NCI-H69 (cell line): ENCODE data around the gene B3GAT1.

Experiments
- DNase-seq: peaks from one replicate; lab custom pipeline; 2025; lab: John Stamatoyannopoulos, UW

Gene B3GAT1

DNA sequence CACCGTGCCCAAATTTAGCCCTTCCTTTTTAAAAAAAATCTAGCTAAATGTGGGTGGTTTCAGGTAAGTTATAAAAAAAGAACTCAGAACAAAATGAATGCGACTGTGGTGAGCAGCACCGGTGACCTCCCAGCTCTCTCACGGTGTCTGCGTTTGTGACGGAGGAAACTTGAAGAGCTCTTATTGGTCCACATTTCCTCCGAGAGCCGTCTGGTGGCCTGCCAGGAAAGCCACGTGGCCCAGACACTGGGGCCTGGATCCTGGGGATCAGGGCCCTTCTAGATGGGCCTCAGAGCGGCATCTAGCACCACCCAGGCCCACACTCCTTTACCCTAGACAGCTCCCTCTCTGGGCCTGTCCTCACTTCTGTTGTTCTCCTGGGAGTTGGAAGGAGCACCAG, 39.5 kb downstream of the B3GAT1 start:
- no peak for DNase-seq

DNA sequence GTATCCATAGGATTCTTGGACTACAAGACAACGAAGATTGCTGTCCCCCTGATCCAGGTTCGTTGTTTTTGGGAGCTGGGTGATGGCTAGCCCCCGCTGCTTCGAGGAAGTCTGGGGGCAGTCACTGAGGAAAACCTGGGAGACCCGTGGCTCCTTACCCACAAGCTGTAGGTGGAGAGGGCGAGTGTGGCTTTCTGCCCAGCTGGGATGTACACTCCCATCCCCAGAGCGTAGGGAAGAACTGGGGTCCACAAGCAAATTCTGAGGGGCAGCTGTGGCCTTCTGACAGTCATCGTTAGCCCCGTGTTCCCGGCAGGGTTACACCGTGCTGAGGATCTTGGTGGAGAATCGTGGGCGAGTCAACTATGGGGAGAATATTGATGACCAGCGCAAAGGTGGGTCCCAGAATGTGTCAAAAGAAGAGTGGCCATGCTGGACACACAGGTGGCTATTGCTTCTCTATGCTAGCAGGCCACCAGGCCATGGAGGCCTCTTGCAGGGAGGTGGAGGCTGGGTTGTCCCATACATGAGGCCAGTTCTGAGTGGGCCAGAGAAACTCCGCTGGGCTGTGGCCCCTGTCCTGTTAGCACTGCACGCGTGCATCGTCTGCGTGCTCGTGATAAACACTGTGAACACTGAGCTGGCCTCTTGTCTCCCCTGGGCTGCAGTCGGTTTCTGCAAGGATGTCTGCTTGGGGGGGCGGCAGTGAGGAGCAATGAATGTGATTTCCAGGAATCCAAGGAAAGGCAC, 40.4 kb downstream of the B3GAT1 start:
- DNase-seq: no peak

DNA sequence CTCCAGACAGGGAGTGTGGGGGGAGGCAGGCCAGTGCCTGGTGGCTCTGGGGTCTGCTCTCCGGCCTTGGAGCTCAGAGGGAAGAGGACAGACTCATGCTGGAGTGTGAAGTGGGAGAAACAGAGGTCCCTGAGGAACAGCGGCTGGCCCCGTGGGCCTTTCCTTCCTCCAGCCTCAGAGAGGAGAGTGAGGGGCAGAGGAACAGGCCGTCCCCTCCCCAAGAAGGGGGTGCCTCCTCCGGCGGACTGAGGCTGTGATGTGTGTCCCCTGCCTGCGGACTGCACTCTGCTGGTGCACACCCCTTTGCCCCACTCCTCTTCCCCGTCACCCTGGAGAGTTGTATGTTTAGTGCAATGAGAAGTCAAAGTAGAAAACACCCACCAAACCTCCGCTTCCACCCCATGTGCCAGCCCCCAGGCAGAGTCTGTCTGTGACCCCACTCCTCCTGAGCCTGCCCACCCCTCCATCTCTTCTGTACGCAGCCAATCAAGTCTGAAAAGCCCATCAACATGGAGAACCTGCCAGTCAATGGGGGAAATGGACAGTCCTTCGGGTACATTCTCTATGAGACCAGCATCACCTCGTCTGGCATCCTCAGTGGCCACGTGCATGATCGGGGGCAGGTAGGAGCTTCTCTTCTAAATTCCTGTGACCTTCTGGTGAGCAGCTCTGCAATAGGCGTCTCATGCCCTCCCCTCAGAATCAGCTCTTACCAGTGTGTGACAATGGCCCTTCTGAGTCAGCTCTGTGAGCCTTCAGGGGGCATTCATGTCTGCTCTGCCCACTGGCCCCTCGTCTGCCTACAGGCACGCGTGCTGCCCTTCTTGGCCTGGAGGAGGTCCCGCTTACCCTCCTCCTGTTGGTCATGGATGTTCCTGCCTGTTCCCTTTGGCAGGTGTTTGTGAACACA, 41.3 kb downstream of the B3GAT1 start:
- no peak for DNase-seq

DNA sequence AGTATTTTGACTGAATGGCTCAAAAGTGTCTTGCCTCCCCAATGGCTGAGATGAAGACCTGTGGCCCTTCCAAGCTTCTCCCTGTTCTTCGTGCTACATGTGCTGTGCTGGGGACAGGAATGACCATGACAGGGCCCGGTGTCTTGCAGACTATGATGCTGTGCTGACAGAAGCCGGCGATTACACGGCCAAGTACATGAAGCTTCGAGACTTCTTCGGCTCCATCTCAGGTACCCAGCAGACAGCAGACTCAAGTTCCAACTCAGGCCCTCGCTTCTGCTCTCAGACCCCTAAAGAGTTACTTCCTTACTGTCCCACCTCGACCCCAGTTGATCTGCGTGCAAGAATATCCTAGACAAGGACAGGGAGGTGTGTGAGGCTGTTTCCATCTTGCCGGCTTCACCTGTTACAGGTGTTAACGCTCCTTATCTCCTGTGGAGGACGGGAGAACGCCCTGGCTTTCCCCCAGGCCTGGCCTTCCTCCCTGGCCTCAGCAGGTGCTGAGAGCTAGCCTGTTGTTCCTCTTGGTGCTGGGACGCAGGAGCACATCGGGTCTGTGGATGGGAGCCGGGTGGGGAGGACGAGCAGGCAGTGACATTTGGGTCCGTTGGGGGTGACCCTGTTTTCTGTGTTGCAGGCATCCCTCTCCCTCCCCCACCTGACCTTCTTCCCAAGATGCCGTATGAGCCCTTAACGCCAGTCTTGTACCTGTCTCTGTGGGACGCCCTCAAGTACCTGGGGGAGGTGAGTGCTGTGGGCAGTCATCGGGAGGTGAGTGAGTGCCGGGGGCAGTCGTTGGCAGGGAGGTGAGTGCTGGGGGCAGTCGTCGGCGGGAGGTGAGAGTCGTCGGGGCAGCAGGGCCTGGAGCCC, 42.2 kb downstream of the B3GAT1 start:
- DNase-seq: no peak

DNA sequence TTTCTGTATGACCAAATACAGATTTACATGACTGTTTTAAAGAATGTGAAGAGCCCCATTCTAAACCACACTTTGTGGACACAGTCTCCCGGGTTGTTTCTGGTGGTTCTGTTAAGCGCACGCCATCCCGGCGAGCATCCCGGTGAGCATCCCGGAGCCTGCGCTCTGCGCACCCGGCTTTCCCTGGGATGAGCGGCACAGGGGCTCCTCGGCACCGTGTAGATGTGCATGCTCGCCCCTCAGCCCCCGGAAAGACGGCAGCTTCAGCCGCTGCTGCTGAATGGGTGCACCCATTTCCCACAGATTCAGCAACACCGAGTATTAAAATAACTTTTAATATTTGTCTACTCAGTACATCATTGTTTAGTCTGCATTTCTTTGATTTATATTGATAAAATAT, 44.3 kb downstream of the B3GAT1 start:
- DNase-seq: no peak

DNA sequence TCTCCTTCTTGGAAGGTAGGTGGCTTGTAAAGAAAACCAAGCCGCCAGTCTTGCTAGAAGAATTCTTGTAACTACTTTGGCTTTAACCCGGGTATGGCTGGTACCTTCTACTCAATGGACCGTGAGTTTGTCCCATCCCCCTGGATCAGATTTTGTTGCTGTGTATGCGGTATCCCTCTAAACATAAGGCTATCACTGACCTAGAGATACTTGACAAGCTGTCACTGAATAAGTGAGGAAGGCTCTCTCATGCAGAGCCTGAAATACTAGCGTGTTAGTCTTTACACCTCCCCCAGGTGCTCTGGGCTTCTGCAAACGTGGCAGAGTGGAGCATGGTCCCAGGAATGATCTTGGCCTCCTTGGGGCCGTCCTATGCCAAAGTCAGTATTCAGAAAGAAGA, 45.8 kb downstream of the B3GAT1 start:
- DNase-seq: no peak

DNA sequence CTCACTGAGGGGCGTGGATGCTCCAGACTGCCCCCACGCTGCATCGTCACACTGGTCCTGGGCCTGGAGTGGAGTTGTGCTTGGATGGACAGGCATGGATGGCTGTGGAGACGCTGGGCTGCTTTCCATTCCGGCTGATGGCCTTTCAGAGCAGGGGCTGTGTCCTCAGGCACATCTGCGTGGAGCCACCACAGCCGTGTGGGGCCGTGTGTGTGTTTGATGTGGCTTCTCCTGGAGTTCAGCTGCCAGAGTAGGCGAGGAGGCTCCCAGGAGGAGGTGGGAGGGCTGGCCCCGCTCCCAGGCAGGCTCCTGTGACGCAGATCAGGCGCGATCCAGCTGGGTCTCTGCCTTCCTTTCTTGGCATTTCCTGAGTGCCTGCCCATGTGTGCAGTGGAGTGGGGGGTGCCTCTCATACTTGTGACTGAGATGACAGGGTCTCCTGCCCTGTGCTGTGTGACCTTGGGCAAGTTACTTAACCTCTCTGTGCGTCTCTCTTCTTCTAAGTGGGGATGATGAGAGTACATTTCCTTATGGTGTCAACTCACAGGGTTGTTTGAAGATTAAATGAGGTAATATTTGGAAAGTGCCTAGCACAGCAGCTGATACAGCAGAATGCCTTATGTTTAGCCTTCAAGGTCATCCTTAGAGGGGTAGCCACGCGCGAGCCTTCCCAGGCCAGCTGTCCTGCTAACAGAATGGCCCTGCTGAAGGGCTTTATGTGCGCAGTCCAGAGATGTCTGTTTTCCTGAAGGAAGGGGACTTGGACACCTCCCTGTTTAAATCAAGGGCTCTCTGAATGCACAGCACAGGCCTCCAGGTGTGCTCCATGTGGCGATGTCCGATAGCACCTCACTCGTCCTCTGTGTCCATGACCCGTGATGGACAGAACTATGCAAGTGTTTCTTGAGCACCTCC, 46.8 kb downstream of the B3GAT1 start:
- no peak for DNase-seq

DNA sequence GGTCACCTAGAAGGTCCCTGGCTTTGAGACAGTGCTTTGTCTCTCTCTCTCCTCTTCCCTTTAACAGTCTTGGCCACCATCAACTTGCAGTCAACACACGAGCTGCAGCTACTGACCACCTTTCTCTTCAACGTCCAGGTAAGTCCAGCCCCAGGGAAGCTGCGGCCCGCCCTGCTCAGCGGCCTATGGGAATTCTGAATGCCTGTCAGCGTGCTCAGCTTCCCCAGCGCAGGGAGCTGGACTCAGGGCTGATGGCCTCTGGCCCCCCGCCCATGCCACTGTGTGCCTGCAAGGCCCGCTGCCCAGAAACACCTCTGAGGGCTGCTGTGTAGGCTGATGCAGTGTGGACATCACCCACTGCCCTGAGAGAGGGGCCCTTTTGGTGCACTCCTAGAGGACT, 47.8 kb downstream of the B3GAT1 start:
- no peak for DNase-seq

DNA sequence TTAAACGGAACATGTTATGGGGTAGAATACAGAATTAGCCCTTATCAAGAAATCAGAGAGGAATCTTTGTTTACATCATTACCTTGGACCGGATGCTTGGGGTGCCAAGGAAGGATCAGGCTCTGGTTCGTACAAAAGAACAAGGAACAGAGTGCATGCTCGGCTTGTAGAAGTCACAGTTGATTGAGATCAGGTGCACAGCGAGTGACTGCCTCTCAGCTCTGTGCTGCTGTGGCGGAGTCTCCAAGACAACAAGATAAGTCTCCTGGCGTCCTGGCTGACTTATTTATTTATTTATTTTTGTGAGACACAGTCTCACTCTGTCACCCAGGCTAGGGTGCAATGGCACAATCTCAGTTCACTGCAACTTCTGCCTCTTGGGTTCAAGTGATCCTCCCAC, 48.5 kb downstream of the B3GAT1 start:
- no peak for DNase-seq

DNA sequence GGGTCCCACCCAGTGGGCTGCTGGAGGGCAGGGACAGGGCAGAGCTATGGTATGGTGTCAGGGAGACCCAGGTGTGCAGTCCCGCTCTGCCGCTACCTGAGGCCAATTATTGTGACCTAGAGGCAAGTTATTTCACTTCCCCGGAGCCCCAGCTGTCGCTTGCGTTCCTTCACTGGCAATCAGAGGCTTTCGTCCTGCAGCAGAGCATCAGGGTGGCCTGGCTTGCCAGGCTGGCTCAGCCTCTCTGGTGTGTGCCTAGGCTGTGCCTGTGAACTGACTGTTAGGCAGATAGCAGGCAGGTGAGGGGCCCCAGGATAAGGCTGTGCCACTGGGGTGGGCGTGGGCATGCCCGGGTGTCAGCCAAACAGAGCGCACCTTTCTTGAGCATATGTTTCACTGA, 48.9 kb downstream of the B3GAT1 start:
- DNase-seq: no peak

DNA sequence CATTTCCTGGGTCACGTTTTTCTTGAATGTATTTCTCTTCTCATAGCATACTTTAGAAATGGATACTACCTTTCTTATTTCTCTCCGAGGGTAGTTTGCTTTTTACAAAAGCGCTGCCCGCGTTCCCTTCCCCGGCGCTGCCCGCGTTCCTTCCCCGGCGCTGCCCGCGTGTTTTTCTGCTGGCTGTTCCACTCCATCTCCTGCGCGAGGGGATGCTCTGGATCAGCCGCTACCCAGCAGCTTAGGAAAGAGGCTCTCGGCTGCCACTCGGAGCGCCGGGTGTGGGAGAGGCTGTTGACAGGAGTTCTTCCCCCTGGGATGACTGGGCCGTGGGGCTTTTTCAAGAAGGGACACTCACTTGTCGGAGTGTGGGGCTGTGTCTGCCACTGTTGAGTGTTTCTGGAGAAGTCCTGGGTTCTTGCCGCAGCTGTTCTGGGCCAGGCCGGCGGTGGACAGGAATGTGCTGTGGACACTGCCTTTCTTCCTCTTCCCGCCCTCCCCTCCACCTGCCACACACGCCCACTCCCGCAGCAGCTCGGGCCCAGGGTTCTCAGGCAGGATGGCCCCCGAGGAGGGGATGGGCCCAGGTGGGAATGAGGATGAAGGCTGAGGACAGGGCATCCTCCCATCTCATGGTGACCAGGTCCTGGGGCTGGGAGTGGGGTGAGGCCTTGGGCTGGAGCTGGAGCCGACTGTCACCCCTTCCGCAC, 49.7 kb downstream of the B3GAT1 start:
- no peak for DNase-seq

DNA sequence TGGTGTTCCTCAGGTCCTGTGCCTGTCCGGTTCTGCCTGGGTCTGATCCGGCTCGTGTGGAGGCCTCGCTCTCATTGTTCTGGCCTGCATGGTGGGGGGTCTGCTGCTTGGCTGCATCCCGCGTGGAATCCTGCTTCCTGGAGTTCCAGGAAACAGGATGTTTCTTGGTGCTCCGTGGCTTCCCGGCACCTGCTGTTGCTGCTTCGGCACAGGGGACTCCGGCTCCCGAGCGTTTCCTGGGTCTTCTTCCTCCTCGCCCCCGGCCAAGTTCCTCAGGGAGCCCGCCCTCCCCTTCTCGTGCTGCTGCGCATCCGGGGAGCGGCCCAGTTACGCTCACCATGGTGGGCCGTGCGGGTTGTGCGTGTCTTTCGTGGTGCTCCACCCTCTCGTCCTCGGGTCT, 50.4 kb downstream of the B3GAT1 start:
- no peak for DNase-seq

DNA sequence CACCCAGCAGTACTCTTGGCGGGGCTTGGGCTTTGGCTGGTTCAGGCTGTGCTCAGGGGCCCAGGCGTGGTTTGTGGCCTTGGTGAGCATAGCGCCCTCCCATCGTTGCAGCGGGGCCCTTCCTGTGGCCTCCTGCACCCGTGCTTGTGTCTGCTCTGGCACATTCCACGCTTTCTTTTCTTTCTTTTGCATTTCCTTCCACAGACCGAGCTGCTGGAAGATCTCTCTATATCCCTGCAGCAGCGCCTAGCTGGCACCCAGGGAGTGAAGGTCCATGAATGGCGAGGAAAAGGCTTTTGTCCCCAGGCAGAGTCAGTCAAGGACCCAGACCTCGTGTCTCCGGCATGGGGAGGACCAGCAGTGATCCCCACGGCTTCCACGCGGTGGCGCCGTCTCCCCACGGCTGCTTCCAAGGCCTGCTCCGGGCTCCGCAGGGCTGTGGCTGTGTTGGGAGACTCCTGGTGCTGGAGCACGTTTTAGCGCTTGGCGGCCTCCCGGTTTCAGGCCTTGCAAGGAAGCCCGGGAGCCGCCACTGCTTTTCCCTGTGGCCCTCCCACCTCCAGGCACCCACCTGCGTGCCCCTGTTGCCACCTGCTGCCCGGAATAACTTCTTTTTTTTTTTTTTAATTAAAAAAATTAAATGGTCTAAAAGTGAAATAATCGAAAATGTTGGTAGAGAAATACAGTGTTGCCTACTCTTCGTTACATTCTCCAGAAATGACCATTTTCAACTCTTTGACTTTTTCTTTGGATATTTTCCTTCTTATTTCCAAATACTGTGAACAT, 51.8 kb downstream of the B3GAT1 start:
- DNase-seq: peak; percentile 39

DNA sequence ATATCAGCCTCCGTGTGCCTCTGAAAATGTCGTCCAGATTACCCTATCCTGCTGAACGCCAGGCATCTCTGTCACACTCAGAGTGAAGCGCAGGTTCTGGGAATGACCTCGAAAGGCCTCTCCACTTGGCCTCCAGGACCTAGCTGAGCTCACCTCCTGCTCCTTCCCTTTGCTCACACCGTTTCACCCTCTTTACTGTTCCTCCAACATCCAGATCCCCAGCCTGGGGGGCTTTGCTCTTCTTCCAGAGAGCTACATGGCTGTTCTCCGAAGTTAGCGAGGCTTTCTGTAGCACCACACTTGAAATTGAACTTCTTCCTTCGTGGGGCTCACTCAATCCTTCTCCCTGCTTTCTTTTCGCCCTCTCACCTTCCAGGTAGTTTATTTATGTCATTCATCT, 52.4 kb downstream of the B3GAT1 start:
- DNase-seq: no peak

DNA sequence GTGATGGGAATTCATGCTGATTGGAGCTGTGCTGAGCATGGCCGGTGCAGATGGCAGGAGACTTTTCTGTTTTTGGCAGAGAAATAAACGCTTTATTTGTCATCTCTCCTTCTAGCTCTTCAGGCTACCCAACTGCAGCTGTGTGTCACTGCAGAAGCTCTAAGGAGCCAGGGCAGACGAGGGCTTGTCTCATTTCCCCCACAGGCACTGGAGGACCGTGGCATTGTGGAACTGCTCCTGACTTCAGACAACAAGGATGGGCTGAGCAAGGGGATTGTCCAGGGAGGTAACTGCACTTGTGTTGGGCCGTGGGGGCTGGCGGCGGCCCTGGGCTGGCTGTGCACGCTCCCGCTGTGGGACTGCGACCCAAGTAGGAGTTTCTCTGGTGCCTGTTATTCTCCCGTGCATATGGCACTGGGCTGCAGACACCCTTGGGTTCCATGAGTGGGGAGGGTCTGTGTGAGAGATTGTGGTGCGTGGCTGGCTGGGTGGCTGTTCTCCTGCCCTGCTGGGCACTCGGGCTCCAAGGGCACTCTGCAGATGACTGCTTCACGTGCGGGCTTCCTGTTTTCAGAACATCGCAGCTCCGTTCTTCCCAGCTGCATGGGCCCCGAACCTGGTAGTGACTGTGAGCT, 53.1 kb downstream of the B3GAT1 start:
- DNase-seq: no peak

DNA sequence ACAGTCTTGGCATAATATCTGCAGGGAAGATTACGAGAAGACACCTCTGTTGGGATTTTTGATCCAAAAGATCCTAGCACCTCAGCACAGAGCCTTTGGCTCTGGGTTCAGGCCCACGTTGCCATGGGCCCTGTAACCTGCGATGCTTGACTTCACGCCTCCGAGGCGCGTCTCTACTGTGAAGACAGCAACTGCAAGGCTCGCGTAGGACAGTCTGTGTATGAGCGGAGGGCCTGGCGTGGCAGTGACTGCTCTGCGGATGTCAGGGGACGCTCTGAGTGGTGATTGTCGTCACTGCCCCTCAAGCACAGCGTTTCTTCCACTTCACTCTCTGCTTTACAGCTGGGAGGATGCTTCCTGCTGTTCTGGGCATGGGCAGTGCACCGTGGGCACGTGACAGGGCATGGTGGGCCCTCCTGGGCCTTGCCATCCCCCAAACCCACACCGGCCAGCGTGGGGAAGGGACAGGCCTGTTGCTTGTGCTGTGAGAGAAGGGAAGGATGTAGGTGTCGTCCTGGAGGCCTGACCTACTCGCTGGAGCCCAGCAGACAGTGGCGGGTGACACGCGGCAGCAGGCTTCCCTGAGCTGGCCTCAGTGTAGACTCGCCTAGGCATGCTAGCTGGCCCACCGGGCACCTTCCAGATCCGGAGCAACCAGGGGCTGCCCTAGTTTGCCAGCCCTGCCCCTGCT, 53.7 kb downstream of the B3GAT1 start:
- no peak for DNase-seq

DNA sequence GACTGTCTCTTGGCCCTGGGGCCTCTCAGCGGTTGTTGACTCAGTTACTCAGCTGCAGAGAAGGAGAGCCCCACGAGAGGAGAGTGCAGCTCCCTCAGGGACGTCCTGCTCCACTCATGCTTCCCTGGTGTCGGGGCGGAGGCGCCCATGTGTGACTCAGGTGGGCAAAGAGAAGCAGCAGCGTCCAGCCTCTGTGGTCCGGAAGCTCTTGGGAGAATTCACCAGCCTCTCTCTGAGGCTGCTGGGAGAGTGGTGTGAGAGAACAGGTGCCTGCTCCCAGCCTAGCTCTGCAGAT, 54.5 kb downstream of the B3GAT1 start:
- DNase-seq: no peak

DNA sequence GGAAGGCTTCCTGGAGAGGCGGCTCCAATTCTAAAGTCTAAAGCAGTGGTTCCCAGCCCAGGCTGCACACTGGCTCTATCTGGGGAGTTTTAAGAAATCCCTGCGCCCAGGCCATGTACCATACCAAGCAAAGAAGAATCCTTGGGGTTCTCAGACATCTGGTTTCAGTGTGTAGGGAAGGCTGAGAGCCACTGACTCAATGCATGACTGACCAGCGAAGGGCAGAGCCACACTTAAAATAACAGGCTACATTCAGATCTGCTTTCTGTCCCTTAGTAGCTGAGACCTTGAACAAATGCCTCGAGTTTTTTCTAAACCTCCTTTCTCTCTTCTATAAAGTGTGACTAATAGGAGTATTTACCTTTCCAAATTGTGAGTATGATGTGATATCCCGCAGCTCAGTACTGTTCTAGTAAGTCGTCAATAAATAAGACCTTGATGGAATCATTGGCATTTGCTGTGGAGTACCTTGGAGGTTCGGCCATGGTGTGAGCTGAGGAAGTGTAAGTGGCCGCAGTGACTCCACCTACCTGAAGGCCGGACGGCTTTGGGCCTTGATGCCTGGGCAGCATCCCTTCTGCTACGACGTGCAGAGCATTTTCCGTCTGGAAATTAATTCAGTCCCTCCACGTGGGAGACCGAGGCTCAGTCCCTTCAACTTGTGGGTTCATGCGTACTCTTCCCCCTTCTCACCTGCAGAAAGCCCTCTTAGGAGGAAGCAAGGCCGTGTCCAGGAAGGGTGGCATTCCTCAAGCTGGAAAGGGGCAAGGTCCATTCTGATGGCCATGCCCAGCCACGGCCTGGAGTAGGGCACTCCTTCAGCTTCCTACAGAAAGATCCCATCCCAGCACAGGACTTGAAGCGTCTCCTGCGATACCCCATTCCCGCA, 55.1 kb downstream of the B3GAT1 start:
- no peak for DNase-seq
